Testis (tissue), 2 donors: ENCODE measurements around the gene PDE8B.

ENCODE experiments used
- POLR2A ChIP-seq: fragments of 450-650 bp; IDR thresholded peaks from one replicate; pipeline ENCODE4 v1.6.1; 2017; ENCODE audit warnings: antibody characterized with exemption, mild to moderate bottlenecking, moderate library complexity
- TF ChIP-seq, protein P1 (sequence below), 3 experiments: fragments of 450-650 bp in 2 of 3; fragments of 200-600 bp in 1 of 3; sonication (generic) in 1 of 3; IDR thresholded peaks; one replicate each; pipeline ENCODE4 v1.5.1; 2016 to 2019; ENCODE audit warnings: antibody characterized with exemption in 3 of 3, mild to moderate bottlenecking in 2 of 3, moderate library complexity in 1 of 3

DNA sequence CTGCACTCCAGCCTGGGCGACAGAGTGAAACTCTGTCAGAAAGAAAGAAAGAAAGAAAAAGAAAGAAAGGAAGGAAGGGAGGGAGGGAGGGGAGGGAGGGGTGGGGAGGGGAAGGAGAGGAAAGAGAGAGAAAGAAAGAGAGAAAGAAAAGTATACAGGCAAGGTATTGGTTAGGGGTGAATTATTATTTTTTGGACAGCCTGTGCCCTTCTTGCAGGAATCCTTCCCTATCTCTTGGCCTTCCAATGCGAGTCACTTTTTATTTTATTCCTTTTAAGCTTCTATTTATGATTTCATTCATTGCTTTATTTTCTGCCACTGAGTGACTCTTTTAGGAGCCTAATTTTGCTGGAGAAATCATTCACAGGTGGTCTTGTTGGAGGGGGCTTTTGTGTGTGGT is 98.7 kb downstream of the PDE8B start:
- no peak for TF ChIP-seq POLR2A
- TF ChIP-seq, protein P1, sequence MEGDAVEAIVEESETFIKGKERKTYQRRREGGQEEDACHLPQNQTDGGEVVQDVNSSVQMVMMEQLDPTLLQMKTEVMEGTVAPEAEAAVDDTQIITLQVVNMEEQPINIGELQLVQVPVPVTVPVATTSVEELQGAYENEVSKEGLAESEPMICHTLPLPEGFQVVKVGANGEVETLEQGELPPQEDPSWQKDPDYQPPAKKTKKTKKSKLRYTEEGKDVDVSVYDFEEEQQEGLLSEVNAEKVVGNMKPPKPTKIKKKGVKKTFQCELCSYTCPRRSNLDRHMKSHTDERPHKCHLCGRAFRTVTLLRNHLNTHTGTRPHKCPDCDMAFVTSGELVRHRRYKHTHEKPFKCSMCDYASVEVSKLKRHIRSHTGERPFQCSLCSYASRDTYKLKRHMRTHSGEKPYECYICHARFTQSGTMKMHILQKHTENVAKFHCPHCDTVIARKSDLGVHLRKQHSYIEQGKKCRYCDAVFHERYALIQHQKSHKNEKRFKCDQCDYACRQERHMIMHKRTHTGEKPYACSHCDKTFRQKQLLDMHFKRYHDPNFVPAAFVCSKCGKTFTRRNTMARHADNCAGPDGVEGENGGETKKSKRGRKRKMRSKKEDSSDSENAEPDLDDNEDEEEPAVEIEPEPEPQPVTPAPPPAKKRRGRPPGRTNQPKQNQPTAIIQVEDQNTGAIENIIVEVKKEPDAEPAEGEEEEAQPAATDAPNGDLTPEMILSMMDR (IDR thresholded peaks at IDR 0.05): no peak
